ENCODE results near the gene ATOX1. TPM values are rescaled to one million over a fixed set of nuclear protein-coding genes. Genes with fewer than 3 reads are reported as not detected.

The ATOX1 gene
- total RNA-seq, 4 donors from 2014 or later: 43.7 to 108 (median 98.5) TPM

DNA sequence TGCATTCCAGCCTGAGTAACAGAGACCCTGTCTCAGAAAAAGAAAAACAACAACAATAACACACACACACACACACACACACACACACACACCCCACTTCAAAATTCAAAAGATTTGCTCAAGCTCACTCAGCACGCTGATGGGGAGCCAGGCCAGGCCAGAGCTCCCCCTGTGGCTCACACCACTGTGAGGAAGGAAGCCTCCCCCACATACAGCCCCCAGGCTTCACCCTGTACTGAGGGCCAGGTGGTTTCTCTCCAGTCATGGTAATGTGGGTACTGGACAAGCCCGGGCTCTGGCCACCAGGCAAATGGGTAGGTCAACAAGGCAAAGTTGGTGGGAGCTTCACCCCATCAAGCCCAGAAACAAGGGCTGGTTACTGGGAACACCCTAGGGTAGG lies 19.0 kb downstream of the ATOX1 start:
- WGBS, 2 donors: 68 to 77% methylated on average over 2 of the region's 2 CpGs
- no peaks in the 10 kb centered on the region for H3K9me3 ChIP-seq

DNA sequence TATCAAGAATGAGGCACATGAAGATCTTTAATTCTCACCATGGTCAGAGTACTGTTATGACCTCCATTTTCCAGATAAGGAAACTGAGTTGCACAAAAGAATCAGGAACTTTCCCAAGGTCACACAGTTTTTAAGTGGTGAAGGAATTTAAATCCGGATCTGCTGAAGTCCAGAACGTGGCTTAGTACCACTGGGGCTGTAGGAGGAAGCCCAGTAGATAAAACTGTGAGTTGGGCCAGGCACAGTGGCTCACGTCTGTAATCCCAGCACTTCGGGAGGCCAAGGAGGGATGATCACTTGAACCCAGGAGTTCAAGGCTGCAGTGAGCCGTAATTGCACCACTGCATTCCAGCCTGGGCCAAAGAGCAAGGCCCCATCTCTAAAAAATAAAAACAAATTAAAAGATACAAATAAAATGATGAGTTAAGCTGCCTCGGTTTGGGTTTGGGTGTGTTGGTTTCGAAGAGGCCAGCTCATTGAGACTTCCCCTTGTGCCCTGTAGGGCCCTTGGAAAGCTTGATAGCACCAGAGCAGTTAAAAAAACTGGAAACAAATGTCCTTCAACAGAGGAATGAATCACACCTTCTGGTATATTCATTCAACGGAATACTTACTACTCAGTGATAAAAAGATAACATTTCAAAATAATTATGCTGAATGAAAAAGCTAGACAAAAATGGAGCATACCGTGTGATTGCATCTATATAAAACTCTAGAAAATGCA lies 20.1 kb downstream of the ATOX1 start:
- Histone ChIP-seq H3K27me3 (no peaks in the 10 kb centered on the region), H3K36me3 (peaks cover 0 to 8% (median 0%) of the 10 kb centered on the region in 3 donors), H3K4me1 (peaks cover 0 to 39% (median 12%) of the 10 kb centered on the region in 4 donors), H3K4me3 (no peak overlapping the region), H3K9me3 (no peaks in the 10 kb centered on the region), H3K27ac (peak overlapping the region in 2 of 4 donors; percentile 9 to 38)
- DNase-seq (ENCODE audit: low spot score in 2 of 2): no peak
- WGBS, 2 donors: 51 to 68% methylated on average over 9 of the region's 9 CpGs
- TF ChIP-seq EP300 (IDR thresholded peaks at IDR 0.05): no peak
- TF ChIP-seq, protein P1, sequence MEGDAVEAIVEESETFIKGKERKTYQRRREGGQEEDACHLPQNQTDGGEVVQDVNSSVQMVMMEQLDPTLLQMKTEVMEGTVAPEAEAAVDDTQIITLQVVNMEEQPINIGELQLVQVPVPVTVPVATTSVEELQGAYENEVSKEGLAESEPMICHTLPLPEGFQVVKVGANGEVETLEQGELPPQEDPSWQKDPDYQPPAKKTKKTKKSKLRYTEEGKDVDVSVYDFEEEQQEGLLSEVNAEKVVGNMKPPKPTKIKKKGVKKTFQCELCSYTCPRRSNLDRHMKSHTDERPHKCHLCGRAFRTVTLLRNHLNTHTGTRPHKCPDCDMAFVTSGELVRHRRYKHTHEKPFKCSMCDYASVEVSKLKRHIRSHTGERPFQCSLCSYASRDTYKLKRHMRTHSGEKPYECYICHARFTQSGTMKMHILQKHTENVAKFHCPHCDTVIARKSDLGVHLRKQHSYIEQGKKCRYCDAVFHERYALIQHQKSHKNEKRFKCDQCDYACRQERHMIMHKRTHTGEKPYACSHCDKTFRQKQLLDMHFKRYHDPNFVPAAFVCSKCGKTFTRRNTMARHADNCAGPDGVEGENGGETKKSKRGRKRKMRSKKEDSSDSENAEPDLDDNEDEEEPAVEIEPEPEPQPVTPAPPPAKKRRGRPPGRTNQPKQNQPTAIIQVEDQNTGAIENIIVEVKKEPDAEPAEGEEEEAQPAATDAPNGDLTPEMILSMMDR (IDR thresholded peaks at IDR 0.05): no peak
- no peak for TF ChIP-seq POLR2A (IDR thresholded peaks at IDR 0.05)

More for the DNA sequence above, 19.0 kb downstream of the ATOX1 start:
- Histone ChIP-seq H3K4me3 (no peak overlapping the region), H3K27ac (peak overlapping the region in 3 of 4 donors; percentile 60 to 79 (median 76)), H3K4me1 (peaks cover 0 to 39% (median 12%) of the 10 kb centered on the region in 4 donors), H3K36me3 (peaks cover 0 to 9% (median 0%) of the 10 kb centered on the region in 3 donors), H3K27me3 (no peaks in the 10 kb centered on the region)
- no peak for DNase-seq (ENCODE audit: low spot score in 2 of 2)
- TF ChIP-seq, protein P1 (IDR thresholded peaks at IDR 0.05): no peak
- no peak for TF ChIP-seq POLR2A (IDR thresholded peaks at IDR 0.05)
- TF ChIP-seq EP300 (IDR thresholded peaks at IDR 0.05): no peak

DNA sequence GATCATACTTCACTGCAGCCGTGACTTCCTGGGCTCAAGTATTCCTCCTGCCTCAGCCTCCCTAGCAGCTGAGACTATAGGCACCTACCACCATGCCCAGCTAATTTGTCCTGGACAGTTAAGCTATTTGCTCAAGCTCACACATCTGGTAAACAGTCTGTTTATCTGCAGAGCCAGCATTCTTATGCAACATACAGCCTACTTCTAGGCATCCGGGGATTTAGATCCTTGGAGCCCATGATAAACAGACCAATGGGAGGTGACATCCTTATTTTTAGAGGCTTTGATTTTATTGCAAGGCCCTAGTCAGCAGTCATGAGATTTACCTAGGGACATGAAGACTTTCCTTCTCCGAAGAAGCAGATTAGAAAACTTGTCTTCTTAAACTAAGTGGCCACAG lies 21.0 kb downstream of the ATOX1 start:
- Histone ChIP-seq H3K36me3 (peaks cover 0 to 3% (median 0%) of the 10 kb centered on the region in 3 donors), H3K27ac (no peak overlapping the region), H3K27me3 (no peaks in the 10 kb centered on the region), H3K9me3 (no peaks in the 10 kb centered on the region), H3K4me1 (peaks cover 0 to 36% (median 12%) of the 10 kb centered on the region in 4 donors), H3K4me3 (no peak overlapping the region)
- no peak for DNase-seq (ENCODE audit: low spot score in 2 of 2)
- TF ChIP-seq POLR2A (IDR thresholded peaks at IDR 0.05) (no peak), EP300 (IDR thresholded peaks at IDR 0.05) (no peak)
- TF ChIP-seq, protein P1 (IDR thresholded peaks at IDR 0.05): no peak
- WGBS, 2 donors: 93 to 98% methylated on average over 3 of the region's 3 CpGs

DNA sequence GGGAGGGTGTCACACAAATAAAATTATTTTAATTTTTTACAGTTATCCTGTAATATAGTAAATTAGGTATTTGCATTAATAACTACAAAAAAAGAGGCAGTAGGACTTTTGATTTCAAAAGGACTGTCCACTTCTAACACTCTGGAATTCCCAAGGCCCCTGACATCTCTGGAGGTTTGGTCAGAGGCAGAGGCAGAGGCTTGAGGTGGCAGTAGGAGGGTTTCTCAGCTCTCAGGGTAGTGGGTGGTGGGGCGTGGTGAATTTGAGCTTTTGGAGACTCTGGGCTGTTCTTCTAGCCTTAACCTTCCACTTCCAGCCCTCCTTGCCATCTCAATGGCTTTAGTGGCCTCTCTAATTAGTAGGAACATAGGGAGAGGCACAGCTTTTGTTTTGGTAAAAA lies 22.8 kb downstream of the ATOX1 start:
- H3K27ac ChIP-seq: no peak overlapping the region
- 86 to 91% methylated on average over 1 of the region's 1 CpG for WGBS, 2 donors

DNA sequence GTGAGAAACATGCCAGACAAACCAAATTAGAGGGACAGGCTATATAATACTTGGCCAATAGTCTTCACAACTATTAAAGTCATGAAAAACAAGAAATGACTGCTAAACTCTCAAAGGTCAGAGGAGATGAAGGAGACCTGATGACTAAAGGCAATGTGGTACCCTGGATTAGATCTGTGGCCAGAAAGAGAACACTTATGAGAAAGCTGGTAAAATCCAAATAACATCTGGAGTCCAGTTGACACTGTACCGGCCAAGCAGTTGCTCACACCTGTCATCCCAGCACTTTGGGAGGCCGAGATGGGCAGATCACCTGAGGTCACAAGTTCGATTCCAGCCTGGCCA lies 24.4 kb downstream of the ATOX1 start:
- H3K4me3 ChIP-seq: no peak overlapping the region
- peaks cover 0 to 9% (median 0%) of the 10 kb centered on the region in 4 donors for H3K4me1 ChIP-seq
- no peaks in the 10 kb centered on the region for H3K27me3 ChIP-seq
- no peak overlapping the region for H3K27ac ChIP-seq
- H3K9me3 ChIP-seq: peaks cover 0 to 6% (median 0%) of the 10 kb centered on the region in 4 donors
- TF ChIP-seq, protein P1 (IDR thresholded peaks at IDR 0.05): no peak
- TF ChIP-seq EP300 (IDR thresholded peaks at IDR 0.05) (no peak), POLR2A (IDR thresholded peaks at IDR 0.05) (no peak)
- WGBS, 2 donors: 95 to 100% methylated on average over 3 of the region's 3 CpGs
- peaks cover 0 to 15% (median 0%) of the 10 kb centered on the region in 3 donors for H3K36me3 ChIP-seq
- no peak for DNase-seq (ENCODE audit: low spot score in 2 of 2)

More for the DNA sequence above, 22.8 kb downstream of the ATOX1 start:
- H3K27me3 ChIP-seq: no peaks in the 10 kb centered on the region
- H3K4me3 ChIP-seq: no peak overlapping the region
- no peaks in the 10 kb centered on the region for H3K9me3 ChIP-seq
- DNase-seq (ENCODE audit: low spot score in 2 of 2): no peak
- peaks cover 0 to 3% (median 0%) of the 10 kb centered on the region in 3 donors for H3K36me3 ChIP-seq
- TF ChIP-seq POLR2A (IDR thresholded peaks at IDR 0.05): no peak
- no peak for TF ChIP-seq EP300 (IDR thresholded peaks at IDR 0.05)
- TF ChIP-seq, protein P1 (IDR thresholded peaks at IDR 0.05): no peak
- peaks cover 0 to 25% (median 10%) of the 10 kb centered on the region in 4 donors for H3K4me1 ChIP-seq
